GM19351 (cell line): ENCODE data around the gene OMP.

Source experiments
- ATAC-seq: cut with Tn5 transposase; IDR thresholded peaks from one replicate; pipeline ENCODE4 v1.9.1; 2021; ENCODE audit warnings: mild to moderate bottlenecking, moderate library complexity; ENCODE audit not compliant: unreplicated experiment

Gene OMP

DNA sequence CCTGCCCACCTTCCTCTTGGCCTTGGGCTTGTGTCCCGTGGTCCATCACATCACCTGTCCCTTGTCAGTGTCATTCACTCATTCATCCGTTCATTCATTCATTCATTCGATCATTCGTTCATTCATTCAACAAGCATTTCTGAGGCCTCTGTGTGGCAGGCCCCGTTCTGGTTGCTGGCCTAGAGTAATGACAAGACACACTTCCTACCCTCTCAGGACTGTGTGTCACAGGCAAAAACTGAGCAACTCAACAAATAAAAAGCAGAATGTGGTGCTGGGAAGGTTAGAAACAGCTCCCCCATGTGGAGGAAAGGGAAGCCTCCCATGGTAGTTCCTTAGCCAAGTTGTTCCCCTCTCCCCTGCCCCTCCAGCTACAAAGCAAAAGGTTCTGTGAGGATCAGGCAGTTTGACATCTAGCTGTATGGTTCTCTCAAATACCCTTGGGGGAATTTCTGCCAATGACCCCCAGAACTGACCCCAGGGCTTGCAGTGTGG is 1.6 kb upstream of the OMP start:
- no peak for ATAC-seq

DNA sequence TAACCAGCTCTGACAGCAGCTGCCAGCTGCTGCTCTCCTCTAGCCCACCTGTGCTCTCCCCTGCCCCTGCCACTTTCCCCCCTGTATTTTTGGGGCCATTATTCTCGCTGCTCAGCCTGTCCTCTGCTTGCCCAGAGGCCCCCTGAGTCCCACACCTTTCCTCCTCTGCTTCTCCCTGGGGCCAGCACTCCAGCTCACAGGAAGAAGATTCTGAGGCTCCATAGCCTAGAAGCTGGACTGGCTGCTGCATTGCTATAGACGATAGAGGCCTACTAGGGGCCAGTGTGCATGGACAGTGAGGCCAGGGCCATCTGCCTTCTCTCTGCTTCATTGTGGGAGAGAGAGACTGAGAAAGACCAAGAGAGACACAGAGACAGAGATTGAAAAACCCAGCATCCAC is 679 bp downstream of the OMP start:
- no peak for ATAC-seq

DNA sequence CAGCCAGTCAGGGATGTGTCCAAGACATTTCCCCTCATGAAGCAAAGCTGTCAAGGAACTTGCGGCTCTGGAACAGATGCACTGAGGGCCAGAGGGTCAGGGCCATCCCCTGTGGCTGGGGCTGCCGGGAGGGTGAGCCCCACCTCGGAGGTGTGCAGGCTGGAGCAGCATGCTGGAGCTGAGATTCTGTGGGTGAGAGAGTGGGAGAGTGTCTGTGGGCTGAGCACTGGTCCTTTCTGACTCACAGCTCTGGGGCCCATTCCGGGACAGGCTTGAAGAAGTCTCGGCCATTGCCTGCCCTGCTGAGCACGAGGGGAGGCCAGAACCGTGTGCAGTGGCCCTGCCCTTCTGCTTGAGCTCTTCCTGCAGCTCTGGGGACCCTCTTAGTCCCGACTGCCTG is 2.1 kb downstream of the OMP start:
- ATAC-seq: no peak

DNA sequence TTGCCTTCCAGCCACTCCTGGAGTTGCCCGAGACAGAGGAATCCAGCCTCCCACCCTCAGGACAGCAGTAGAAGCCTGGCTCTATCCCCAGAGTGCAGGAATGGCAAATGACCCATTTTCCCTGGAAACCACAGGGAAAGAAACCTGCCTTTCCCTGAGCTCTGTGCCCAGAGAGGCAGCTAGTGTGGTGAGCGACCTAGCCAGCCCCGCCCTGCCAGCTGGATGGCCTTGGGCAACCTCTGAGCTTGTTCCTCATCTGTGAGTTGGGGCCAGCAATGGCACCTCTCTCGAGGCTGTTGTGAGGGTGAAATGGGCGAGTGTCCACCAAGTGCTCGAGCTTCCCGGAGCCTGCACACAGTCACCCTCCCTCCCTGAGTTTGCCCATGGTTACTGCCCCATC is 3.7 kb downstream of the OMP start:
- ATAC-seq: no peak

DNA sequence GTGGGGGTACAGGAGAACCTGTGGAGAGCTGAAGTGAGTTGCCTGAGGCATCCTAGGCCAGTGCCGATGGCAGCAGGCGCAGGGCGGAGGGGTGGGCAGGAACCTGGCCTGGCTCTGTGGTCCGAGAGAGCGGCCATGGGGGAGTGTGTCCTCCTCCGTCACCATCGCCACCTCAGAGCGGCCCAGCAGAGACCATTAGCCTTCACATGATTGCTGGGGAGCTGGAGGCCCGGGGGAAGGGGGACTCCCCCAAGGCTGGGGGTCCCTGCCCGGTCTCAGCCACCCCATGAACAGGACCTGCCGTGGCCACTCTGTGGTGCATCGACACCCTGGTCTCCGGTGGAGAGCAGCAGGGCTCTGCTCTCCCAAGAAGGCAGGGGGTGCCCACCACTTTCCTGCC is 4.1 kb downstream of the OMP start:
- ATAC-seq: no peak

DNA sequence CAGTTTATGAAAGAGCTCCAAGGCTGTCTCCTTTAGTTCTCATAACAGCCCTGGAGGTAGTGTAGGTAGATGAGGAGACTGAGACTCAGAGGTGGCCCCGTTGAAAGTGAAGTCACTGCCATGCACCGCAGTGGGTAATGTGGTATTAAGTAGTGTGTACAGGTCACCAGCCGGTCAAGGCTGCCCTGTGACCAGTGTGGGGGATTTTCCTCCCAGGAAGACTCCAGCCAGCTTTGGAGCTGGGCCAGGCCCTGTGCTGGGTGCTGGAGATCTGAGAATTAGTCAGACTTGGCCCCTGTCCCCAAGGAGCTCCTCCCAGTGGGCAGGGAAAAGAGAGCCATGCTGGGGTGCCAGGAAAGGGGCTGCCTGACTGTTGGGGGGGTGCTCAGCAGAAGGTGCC is 5.3 kb downstream of the OMP start:
- no peak for ATAC-seq

DNA sequence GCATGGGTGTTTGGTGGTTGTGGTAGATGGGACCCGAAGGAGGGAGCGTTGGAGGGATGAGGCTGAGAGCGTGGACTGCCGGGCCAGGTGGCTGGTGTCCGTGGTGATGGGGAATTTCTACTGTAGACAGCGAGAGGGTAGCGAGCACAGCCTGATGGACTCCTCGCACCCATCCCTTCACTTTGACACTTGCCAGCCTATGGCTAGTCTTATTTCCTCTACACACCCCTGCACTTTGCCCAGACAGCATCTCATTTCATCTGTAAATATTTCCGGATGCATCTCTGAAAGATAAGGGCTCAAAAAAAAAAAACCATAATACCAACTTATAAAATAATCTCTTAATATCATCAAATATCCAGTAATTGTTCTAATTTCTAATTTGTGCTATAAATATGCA is 5.8 kb downstream of the OMP start:
- no peak for ATAC-seq

DNA sequence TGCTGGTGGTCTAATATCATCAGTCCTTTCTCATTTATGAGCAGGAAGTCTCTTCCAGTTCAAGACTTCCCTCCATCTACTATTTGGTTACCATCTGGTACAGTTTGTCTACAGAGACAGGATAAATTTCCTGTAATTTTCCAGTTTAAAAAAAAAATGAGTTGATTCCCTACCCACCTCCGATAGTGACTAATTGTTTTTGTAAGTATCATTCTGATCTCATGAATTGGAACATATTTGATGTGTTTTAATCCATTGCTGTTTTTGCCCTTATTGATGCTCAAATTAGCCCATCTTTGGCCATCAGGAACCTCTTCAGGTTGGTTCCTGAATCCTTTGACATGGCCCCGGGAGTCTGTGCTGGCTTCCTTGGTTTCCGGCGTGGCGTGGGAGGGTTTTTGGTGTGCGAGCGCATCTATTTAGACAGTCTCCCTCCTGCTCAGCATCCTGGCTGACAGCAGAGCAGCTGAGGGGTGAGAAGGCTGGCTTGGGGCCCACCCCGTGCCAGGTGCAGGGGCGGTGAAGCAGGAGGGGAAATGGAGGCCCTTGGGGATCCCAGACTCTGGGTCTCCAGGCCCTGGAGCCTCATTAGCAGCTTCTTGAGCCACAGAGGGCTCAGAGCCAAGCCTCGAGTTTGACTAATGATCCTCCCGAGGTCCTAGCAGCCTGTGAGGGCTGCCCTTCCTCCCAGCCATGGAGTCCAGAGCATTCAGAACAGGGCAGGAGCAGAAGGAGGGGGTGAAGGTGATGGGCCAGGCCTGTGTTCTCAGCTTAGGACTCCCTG is 6.8 kb downstream of the OMP start:
- no peak for ATAC-seq

DNA sequence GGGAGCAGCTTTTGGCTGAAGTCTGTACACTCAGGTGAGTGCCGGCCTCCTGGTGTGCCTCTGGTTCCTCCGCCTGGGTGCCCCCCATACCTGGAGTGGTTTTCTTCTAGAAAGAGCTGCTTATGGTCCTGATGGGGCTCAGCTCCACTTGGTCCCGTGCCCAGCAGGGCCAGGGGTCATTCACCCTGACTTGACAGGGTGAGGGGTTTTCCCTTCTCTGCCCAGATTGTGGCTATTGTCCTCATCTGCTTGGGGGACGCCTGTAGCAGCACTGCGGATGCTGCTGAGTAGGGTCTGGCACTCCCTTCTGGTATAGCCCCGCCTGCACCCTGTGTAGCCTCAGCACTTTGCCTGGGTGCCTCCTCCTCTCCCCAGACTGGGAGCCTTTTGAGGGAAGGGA is 8.2 kb downstream of the OMP start:
- ATAC-seq: no peak

DNA sequence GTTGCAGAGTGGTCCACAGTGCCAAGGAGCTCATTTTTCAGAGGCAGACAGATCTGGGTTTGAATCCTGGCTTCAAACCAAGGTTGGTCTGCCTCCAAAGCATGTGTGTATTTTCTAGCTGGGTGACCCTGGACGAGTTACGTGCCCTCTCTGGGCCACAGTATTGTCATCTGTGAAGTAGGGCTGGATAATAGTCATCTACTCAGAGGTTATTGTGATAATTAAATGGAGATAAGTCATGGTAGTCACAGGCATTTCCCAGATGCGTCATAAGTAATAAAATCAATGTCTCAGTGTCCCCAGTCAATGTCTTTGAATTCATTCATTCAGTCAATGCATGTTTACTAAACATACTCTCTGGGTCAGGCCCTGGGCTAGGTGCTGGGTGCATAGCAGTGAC is 8.6 kb downstream of the OMP start:
- ATAC-seq: no peak

DNA sequence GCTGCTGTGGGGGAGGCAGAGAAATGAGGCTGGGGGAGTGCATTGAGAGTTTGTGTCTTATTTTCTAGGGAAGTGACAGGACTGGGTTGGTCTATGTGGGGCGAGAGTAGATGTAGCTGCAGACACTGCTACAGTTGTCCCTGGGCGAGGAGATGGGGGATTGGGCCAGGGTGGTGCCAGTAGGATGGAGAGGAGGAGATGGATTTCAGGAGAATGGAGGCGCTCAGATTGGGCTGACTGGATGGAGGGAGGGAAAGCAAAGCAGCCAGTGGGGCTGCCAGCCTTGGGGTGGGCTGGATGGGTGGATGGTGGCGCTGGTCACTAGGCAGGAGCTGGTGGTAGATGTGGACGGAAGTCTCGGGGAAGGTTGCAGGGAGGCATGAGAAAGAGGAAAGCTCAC is 9.3 kb downstream of the OMP start:
- no peak for ATAC-seq

DNA sequence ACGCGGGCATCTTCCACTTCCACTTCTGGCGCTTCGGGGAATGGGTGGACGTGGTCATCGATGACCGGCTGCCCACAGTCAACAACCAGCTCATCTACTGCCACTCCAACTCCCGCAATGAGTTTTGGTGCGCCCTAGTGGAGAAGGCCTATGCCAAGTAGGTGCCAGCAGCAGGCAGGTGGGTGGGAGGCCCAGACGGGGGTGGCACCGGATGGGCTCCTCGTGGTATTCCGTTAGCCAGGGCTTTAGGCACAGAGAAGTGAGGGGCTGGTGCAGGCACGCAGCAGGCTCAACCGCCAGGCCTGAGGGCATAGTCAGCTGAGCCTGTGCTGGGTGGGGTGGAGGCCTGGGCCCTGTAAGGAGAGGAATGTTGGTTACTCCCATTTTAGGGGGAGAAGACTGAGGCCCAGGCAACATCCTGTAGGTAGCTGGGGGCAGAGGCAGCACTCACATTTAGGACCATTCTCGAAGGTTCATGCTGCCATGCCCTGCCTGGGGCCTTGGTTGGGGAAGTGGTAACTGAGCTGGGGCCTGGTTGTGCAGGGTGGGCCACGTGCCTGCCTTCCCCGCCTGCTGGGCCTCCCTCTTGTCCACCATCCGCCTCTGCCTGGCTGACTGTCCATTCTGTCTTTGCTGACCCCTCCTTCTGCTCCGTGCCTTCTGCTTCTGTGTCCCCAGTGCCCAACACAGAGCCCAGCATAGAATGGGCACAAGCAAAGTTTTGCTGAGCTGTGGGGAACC is 10.2 kb downstream of the OMP start:
- ATAC-seq: no peak

DNA sequence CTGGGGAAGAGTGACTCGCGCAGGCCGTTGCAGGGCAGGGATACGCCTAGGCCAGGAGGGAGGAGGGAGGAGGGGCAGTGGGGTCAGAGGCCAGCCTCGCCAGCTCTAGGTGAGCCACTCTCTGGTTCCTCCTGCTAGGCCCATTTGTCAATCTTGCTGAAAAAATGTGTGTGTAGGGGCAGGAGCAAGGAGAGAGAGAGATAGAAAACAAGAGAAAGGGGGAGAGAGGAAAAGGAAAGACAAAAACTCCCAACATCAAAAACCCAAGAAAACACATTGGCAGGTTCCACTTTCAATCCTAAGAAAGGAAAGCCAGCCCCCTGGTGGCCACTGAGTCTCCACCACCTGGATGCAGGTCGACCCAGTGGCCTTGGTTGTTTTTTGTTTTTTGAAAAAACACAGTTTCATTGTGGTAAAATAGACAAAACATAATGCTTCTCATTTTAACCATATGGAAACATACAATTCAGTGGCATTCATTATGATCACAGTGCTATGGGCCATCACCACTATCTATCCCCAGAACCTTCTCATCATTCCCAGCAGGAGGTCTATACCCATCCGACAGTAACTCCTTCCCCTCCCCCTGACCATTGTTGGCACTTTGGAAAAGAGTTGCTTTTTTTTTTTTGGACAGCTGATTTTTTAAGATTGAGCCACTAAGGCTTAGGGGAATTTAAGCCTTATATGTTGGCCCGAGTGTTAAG is 10.9 kb downstream of the OMP start:
- no peak for ATAC-seq

DNA sequence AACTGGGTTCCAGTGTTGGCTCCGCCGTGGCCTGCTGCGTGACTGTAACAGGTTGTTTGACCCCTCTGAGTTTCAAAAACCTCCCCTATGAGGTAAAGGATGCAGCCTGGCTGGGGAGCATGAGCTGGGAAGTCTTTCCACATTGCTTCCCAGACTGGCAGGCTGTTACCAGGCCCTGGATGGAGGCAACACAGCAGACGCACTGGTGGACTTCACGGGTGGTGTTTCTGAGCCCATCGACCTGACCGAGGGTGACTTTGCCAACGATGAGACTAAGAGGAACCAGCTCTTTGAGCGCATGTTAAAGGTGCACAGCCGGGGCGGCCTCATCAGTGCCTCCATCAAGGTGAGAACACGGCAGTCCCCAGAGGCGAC is 11.4 kb downstream of the OMP start:
- ATAC-seq: no peak

DNA sequence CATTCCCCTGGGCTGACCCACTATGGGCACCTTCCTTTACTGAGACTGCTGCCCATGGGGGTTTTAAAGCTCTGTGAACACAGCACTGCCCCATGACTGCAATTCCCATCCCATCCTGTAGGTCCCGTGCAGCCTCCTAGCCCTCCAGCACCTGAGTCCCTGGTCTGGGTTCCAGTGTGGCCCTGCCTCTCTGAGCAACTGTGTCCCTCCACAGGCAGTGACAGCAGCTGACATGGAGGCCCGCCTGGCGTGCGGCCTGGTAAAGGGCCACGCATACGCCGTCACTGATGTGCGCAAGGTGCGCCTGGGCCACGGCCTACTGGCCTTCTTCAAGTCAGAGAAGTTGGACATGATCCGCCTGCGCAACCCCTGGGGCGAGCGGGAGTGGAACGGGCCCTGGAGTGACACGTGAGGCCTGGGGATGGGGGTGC is 12.6 kb downstream of the OMP start:
- ATAC-seq: no peak

DNA sequence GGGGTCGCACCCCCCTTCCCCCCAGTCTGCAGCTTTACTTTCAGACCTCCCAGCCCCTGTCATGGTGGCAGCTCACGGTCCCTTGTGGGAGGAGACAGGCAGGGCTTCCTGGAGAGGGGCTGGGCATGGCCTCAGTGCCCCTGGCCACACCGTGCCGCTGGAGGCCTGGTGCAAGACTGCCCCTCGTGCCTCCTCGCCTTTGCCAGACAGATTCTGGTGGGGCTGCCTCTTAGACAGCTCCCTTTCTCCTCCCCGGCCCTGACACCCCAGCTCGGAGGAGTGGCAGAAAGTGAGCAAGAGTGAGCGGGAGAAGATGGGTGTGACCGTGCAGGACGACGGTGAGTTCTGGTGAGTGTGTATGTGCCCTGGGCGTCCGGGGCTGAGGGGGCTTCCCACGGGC is 13.3 kb downstream of the OMP start:
- no peak for ATAC-seq

DNA sequence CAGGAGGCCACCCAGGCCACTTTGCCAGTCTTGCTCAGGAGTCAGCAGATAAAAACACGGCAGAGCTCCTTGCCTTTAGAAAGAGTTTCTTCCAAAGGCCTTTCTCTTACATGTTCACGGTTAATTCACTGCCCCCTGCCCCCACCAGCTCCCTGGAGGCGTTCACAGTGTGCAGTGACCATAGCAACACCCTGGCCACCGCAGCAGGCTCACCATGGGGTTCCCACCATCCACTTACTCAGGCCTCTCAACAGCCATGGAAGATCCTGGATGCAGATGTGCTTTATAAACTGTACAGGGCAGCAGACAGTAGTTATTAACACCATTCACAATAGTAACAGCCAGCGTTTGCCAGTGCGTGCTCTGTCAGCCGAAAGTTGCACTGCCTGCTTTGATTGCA is 14.9 kb downstream of the OMP start:
- ATAC-seq: no peak

DNA sequence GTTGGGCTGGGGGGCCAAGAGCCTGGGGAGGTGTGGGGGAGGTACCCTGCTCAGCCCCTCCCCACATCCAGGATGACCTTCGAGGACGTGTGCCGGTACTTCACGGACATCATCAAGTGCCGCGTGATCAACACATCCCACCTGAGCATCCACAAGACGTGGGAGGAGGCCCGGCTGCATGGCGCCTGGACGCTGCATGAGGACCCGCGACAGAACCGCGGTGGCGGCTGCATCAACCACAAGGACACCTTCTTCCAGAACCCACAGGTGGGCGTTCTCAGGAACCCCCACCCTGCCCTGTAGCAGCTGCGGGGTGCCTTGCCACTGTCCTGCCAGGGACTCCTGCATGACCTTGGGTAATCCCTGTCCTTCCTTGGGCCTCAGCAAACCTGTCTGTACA is 15.4 kb downstream of the OMP start:
- no peak for ATAC-seq

DNA sequence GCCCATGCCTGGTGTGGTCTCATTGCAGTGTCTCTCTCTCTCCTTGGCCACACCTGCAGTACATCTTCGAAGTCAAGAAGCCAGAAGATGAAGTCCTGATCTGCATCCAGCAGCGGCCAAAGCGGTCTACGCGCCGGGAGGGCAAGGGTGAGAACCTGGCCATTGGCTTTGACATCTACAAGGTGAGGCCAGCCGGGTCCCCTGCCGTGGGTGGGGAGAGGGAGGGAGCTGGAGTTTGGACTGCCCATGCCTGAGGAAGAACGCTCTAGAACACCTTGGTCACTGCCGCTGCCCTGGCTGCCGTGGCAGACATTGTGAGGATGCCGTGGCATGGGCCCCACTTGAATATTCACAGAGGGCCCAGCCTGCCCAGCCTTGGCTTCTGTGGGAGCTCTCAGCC is 16.3 kb downstream of the OMP start:
- ATAC-seq: no peak

DNA sequence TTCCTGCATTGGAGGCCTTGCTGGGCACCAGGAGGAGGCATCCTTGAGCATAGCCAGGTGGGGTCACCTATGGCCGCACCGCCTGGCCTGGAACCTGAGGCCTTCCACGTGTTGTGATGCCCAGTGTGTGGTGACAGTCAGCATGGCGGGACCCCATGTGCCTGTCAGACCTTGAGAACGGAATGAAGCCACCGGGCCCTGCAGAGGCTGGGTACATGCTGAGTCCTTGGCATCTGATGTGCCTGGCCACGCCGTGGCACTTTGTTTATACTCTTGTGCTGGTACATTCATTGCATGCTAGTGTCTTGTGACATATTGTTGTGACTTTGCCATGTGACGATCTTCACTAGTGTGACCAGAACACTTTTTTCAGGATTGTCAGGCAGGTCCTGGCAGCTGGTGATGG is 16.9 kb downstream of the OMP start:
- no peak for ATAC-seq

DNA sequence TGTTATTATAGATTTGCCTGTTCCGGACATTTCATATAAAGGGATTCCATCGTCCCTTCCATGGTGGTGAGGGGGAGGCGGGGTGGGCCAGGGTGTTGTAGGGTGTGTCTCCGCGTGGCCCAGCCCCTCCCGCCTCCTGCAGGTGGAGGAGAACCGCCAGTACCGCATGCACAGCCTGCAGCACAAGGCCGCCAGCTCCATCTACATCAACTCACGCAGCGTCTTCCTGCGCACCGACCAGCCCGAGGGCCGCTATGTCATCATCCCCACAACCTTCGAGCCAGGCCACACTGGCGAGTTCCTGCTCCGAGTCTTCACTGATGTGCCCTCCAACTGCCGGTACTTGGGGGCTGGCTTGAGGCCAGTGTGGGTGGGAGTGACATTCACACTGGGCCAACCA is 17.9 kb downstream of the OMP start:
- ATAC-seq: no peak

DNA sequence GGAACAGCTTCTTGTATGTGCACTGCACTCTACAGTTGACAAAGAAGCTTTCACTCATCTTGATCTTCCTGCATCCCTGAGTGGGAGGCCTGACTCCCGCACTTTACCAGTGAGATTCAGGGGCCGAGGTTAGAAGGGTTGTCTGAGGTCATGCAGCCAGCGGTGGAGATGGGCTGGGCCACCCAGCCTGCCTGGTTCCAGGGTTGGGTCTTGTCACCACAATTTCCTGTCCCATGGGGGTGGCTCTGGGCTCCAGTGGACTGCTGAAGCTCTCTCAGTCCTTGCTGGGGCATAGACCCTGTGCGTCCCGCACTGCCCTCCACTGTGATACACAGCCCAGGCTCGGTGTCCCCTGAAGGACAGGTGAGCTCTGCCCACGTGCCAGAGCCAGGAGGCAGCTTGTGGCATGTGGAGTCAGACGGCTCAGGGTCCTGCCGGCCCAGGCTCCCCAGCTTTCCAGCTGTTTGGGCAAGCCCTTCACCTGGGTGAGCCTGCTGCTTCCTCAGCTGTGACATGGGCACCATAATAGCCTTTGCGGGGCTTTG is 18.5 kb downstream of the OMP start:
- no peak for ATAC-seq
